H9 (cell line): ENCODE measurements around the gene SOX8. TPM values are rescaled to one million over a fixed set of nuclear protein-coding genes. Genes with fewer than 3 reads are reported as not detected.

Experiments used
- DNase-seq: peaks from one replicate; pipeline ENCODE4 v3.0.0-alpha.2; 2017
- H2AFZ ChIP-seq: one replicate; pipeline ENCODE4 v1.6.1; 2013; ENCODE audit warnings: mild to moderate bottlenecking, low read length, control low read depth, moderate library complexity
- H2AK5ac ChIP-seq: 2 replicates; pipeline ENCODE4 v1.6.1; 2013; ENCODE audit warnings: low read length, control low read depth, mixed read lengths; ENCODE audit not compliant: insufficient read length
- H2BK120ac ChIP-seq: one replicate; pipeline ENCODE4 v1.6.1; 2013; ENCODE audit warnings: low read depth, mild to moderate bottlenecking, low read length, control low read depth, inconsistent platforms; ENCODE audit not compliant: poor library complexity, severe bottlenecking
- H2BK12ac ChIP-seq: 2 replicates; pipeline ENCODE4 v1.6.1; 2013; ENCODE audit warnings: low read length, control low read depth, mixed read lengths, low read depth; ENCODE audit not compliant: insufficient read length
- H2BK15ac ChIP-seq: 2 replicates; pipeline ENCODE4 v1.6.1; 2013; ENCODE audit warnings: low read depth, low read length, control low read depth
- H2BK20ac ChIP-seq: one replicate; pipeline ENCODE4 v1.6.1; 2013; ENCODE audit warnings: low read depth, mild to moderate bottlenecking, low read length, control low read depth, inconsistent platforms; ENCODE audit not compliant: poor library complexity, severe bottlenecking
- H2BK5ac ChIP-seq: 2 replicates; pipeline ENCODE4 v1.6.1; 2013; ENCODE audit warnings: low read length, control low read depth, mixed read lengths; ENCODE audit not compliant: insufficient read length
- H3K14ac ChIP-seq: 2 replicates; pipeline ENCODE4 v1.6.1; 2013; ENCODE audit warnings: low read length, control low read depth; ENCODE audit not compliant: insufficient read depth
- H3K18ac ChIP-seq: 2 replicates; pipeline ENCODE4 v1.6.1; 2013; ENCODE audit warnings: low read depth, mild to moderate bottlenecking, mixed read lengths, low read length, control low read depth; ENCODE audit not compliant: insufficient read length
- H3K23ac ChIP-seq: 2 replicates; pipeline ENCODE4 v1.6.1; 2013; ENCODE audit warnings: low read length, control low read depth, mixed read lengths, low read depth; ENCODE audit not compliant: insufficient read length
- H3K23me2 ChIP-seq: 2 replicates; pipeline ENCODE4 v1.6.1; 2013; ENCODE audit warnings: low read depth, mild to moderate bottlenecking, mixed read lengths, low read length, control low read depth; ENCODE audit not compliant: insufficient read length, poor library complexity, severe bottlenecking
- H3K27ac ChIP-seq: 2 replicates; pipeline ENCODE4 v1.5.1; 2013; ENCODE audit warnings: low read length, control low read depth, mixed read lengths, low read depth; ENCODE audit not compliant: insufficient read length
- H3K27me3 ChIP-seq: 2 replicates; pipeline ENCODE4 v1.6.1; 2013; ENCODE audit warnings: low read length, control low read depth, inconsistent platforms; ENCODE audit not compliant: insufficient read depth
- H3K4ac ChIP-seq: 2 replicates; pipeline ENCODE4 v1.6.1; 2013; ENCODE audit warnings: low read depth, mild to moderate bottlenecking, control low read depth, inconsistent platforms, low read length, moderate library complexity
- H3K4me1 ChIP-seq: 2 replicates; pipeline ENCODE4 v1.6.1; 2013; ENCODE audit warnings: low read length, control low read depth, inconsistent platforms; ENCODE audit not compliant: insufficient read depth
- H3K4me2 ChIP-seq: 2 replicates; pipeline ENCODE4 v1.6.1; 2013; ENCODE audit warnings: low read length, control low read depth, mixed read lengths; ENCODE audit not compliant: insufficient read length, insufficient read depth
- H3K56ac ChIP-seq: 2 replicates; pipeline ENCODE4 v1.6.1; 2013; ENCODE audit warnings: low read depth, mild to moderate bottlenecking, mixed read lengths, low read length, control low read depth; ENCODE audit not compliant: insufficient read length
- H3K79me1 ChIP-seq: 2 replicates; pipeline ENCODE4 v1.6.1; 2013; ENCODE audit warnings: low read depth, mild to moderate bottlenecking, moderate library complexity, low read length, control low read depth, inconsistent platforms; ENCODE audit not compliant: insufficient read depth, poor library complexity, severe bottlenecking
- H3K79me2 ChIP-seq: 2 replicates; pipeline ENCODE4 v1.6.1; 2013; ENCODE audit warnings: low read length, control low read depth, inconsistent platforms; ENCODE audit not compliant: insufficient read depth
- H3K9ac ChIP-seq: 2 replicates; pipeline ENCODE4 v1.6.1; 2013; ENCODE audit warnings: low read length, control low read depth, mixed read lengths; ENCODE audit not compliant: insufficient read length; ENCODE audit errors: extremely low read depth
- H3K9me3 ChIP-seq: one replicate; pipeline ENCODE4 v1.6.1; 2013; ENCODE audit warnings: low read depth, low read length, inconsistent platforms; ENCODE audit not compliant: control insufficient read depth
- H3T11ph ChIP-seq: one replicate; pipeline ENCODE4 v1.6.1; 2013; ENCODE audit warnings: mild to moderate bottlenecking, low read length, control low read depth, inconsistent platforms
- H4K20me1 ChIP-seq: one replicate; pipeline ENCODE4 v1.6.1; 2013; ENCODE audit not compliant: control insufficient read depth, insufficient read length, insufficient read depth
- H4K5ac ChIP-seq: 2 replicates; pipeline ENCODE4 v1.6.1; 2013; ENCODE audit warnings: low read depth, mild to moderate bottlenecking, mixed read lengths, low read length, control low read depth; ENCODE audit not compliant: insufficient read length
- H4K8ac ChIP-seq: replicated peaks from 2 replicates; pipeline ENCODE4 v1.6.1; 2013; ENCODE audit warnings: low read length, control low read depth, mixed read lengths, low read depth; ENCODE audit not compliant: insufficient read length
- H4K91ac ChIP-seq: 2 replicates; pipeline ENCODE4 v1.6.1; 2013; ENCODE audit warnings: low read depth, mild to moderate bottlenecking, moderate library complexity, mixed read lengths, low read length, control low read depth; ENCODE audit not compliant: insufficient read length
- H3K27ac Mint-ChIP-seq, 3 experiments: 2 replicates in 2 of 3; 3 replicates in 1 of 3; pipeline ENCODE4 v1.8.0; 2020 to 2021; ENCODE audit warnings: mixed read lengths in 3 of 3, mild to moderate bottlenecking in 1 of 3, moderate library complexity in 1 of 3
- H3K27me3 Mint-ChIP-seq: 2 replicates; pipeline ENCODE4 v1.8.0; 2021; ENCODE audit warnings: low read depth, mild to moderate bottlenecking, moderate library complexity, mixed read lengths
- H3K36me3 Mint-ChIP-seq, 3 experiments: 2 replicates in 2 of 3; 3 replicates in 1 of 3; pipeline ENCODE4 v1.8.0; 2020 to 2021; ENCODE audit warnings: low read depth in 3 of 3, mixed read lengths in 3 of 3; ENCODE audit not compliant: insufficient read depth in 1 of 3
- H3K4me1 Mint-ChIP-seq, 2 experiments: 2 replicates each; pipeline ENCODE4 v1.8.0; 2020; ENCODE audit warnings: mixed read lengths in 2 of 2
- H3K4me3 Mint-ChIP-seq, 2 experiments: 2 replicates in 1 of 2; 3 replicates in 1 of 2; pipeline ENCODE4 v1.8.0; 2020 to 2021; ENCODE audit warnings: mild to moderate bottlenecking in 2 of 2, mixed read lengths in 2 of 2, moderate library complexity in 1 of 2
- H3K9me3 Mint-ChIP-seq, 2 experiments: 2 replicates in 1 of 2; 3 replicates in 1 of 2; pipeline ENCODE4 v1.8.0; 2020; ENCODE audit warnings: mild to moderate bottlenecking in 2 of 2, mixed read lengths in 2 of 2, moderate library complexity in 1 of 2
- WGBS: extraction: QIAGEN DNeasy Blood & Tissue Kit; methylation state at CpG from one replicate; pipeline ENCODE4 v1.1.7; 2013; ENCODE audit warnings: missing lambda C conversion rate, low lambda C conversion rate, mixed read lengths; ENCODE audit not compliant: insufficient read length; ENCODE audit errors: extremely low coverage; 5-methylcytosine and 5-hydroxymethylcytosine counted together
- total RNA-seq: library from RNA; stranded (reverse); gene quantifications from 2 replicates; pipeline ENCODE4 v1.2.1, GENCODE V29; 2021
- TF ChIP-seq, protein P1 (sequence below): fragments of 200-600 bp; sonication (generic); conservative IDR thresholded peaks from 3 replicates; pipeline ENCODE4 v1.8.0; 2021; ENCODE audit warnings: antibody characterized with exemption, mild to moderate bottlenecking

SOX8 gene
- total RNA-seq, 1 experiment from 2014 or later = 8.9 TPM

DNA sequence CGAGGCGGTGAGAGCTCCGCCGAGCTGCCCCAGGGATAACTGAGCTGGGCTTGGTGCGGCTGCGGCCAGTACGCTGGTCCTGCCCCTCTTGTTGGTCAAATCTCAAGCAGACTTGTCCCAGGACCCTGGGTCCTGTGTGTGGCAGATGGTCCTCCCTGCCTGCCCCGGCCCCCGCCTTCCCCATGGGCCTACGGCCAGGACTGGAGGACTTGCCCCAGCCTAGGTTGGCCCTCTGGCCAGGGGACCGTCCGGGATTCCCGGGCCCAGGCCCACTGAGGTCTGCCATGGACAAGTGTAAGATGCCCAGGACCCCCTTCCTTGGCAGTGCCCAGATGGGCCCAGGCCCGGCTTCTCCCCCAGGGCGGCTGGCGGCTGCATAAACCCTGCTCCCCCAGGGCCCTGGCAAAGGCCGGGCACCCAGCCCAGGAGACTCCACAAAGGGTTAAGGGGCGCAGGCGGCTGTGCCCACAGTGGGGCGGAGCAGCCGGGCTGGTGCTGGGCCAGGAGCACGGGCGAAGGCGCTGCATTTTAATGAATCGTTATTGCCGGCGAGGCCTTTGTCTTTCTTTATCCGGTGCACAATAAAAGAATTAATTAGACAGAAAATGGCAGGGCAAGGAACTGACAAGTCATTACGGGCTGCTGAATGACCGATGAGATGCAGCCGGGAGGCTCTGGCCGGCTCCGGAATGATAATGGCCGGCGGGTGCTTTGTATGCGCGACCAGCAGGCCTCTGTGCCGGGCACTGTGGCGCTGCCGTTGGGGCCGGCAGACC, 9.1 kb downstream of the SOX8 start:
- H4K8ac ChIP-seq = no peak overlapping the region
- no peak overlapping the region for H2BK15ac ChIP-seq
- Mint-ChIP-seq H3K27ac (no peak overlapping the region), H3K4me3 (no peak overlapping the region; a peak in 1 of 5 replicates), H3K4me1 (peaks cover under 1 to 4% of the 10 kb centered on the region in 2 experiments; a peak in 2 of 4 replicates), H3K36me3 (peaks cover 0 to 2% (median 0%) of the 10 kb centered on the region in 3 experiments; a peak in 1 of 7 replicates), H3K9me3 (no peaks in the 10 kb centered on the region), H3K27me3 (peaks cover 4% of the 10 kb centered on the region)
- no peak overlapping the region for H3K56ac ChIP-seq
- no peak overlapping the region for H2BK120ac ChIP-seq
- WGBS = no CpG with 5 or more reads among the region's 41 CpGs
- no peak overlapping the region for H3K23ac ChIP-seq
- no peak overlapping the region for H2BK5ac ChIP-seq
- no peak overlapping the region for H3K9ac ChIP-seq
- H3K4me1 ChIP-seq = no peaks in the 10 kb centered on the region
- no peak overlapping the region for H2BK12ac ChIP-seq
- no peaks in the 10 kb centered on the region for H3K79me1 ChIP-seq
- no peak overlapping the region for H3K14ac ChIP-seq
- H3K79me2 ChIP-seq = no peaks in the 10 kb centered on the region
- no peaks in the 10 kb centered on the region for H4K20me1 ChIP-seq
- DNase-seq = no peak
- H3K4me2 ChIP-seq = no peak overlapping the region
- TF ChIP-seq, protein P1, sequence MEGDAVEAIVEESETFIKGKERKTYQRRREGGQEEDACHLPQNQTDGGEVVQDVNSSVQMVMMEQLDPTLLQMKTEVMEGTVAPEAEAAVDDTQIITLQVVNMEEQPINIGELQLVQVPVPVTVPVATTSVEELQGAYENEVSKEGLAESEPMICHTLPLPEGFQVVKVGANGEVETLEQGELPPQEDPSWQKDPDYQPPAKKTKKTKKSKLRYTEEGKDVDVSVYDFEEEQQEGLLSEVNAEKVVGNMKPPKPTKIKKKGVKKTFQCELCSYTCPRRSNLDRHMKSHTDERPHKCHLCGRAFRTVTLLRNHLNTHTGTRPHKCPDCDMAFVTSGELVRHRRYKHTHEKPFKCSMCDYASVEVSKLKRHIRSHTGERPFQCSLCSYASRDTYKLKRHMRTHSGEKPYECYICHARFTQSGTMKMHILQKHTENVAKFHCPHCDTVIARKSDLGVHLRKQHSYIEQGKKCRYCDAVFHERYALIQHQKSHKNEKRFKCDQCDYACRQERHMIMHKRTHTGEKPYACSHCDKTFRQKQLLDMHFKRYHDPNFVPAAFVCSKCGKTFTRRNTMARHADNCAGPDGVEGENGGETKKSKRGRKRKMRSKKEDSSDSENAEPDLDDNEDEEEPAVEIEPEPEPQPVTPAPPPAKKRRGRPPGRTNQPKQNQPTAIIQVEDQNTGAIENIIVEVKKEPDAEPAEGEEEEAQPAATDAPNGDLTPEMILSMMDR = no peak
- H3T11ph ChIP-seq = no peak overlapping the region
- no peak overlapping the region for H4K91ac ChIP-seq
- H3K4ac ChIP-seq = no peak overlapping the region
- H3K27ac ChIP-seq = no peak overlapping the region
- no peak overlapping the region for H2AFZ ChIP-seq
- H2BK20ac ChIP-seq = no peak overlapping the region
- no peaks in the 10 kb centered on the region for H3K27me3 ChIP-seq
- no peak overlapping the region for H2AK5ac ChIP-seq
- H3K18ac ChIP-seq = no peak overlapping the region
- H4K5ac ChIP-seq = no peak overlapping the region
- H3K9me3 ChIP-seq = peaks cover 4% of the 10 kb centered on the region
- no peaks in the 10 kb centered on the region for H3K23me2 ChIP-seq
